Keratinocyte (primary cell): ENCODE measurements around the gene ANKRD33. TPM values are rescaled to one million over a fixed set of nuclear protein-coding genes. Genes with fewer than 3 reads are reported as not detected.

Experiments
- DNase-seq: peaks from one replicate; pipeline ENCODE4 v3.0.0-alpha.2; 2011; ENCODE audit warnings: low read depth, missing footprints, low spot score
- FAIRE-seq: peaks from 2 replicates; lab custom pipeline; 2011; peaks lifted over from hg19 to GRCh38; lab: Jason Lieb, UNC
- H2AFZ ChIP-seq: 2 replicates; pipeline ENCODE4 v1.6.0; 2012; ENCODE audit warnings: low read length, control low read depth, inconsistent platforms; ENCODE audit not compliant: control insufficient read depth
- H3K27ac ChIP-seq: 2 replicates; pipeline ENCODE4 v1.5.1; 2011; ENCODE audit warnings: low read length; ENCODE audit not compliant: control insufficient read depth, insufficient read depth
- H3K27me3 ChIP-seq: 3 replicates; pipeline ENCODE4 v1.6.0; 2011; ENCODE audit warnings: low read length; ENCODE audit not compliant: control insufficient read depth, insufficient read depth; ENCODE audit errors: extremely low read depth
- H3K36me3 ChIP-seq, 2 experiments: 2 replicates in 1 of 2; 3 replicates in 1 of 2; pipeline ENCODE4 v1.5.1; 2011; ENCODE audit warnings: low read length in 2 of 2, mild to moderate bottlenecking in 1 of 2; ENCODE audit not compliant: control insufficient read depth in 2 of 2, insufficient read depth in 2 of 2; ENCODE audit errors: extremely low read depth in 1 of 2
- H3K4me1 ChIP-seq: 3 replicates; pipeline ENCODE4 v1.5.1; 2011; ENCODE audit warnings: low read length; ENCODE audit not compliant: control insufficient read depth, insufficient read depth; ENCODE audit errors: extremely low read depth
- H3K4me2 ChIP-seq: 3 replicates; pipeline ENCODE4 v1.6.0; 2011; ENCODE audit warnings: low read depth, low read length; ENCODE audit not compliant: control insufficient read depth, insufficient read depth; ENCODE audit errors: extremely low read depth
- H3K4me3 ChIP-seq, 3 experiments: fragments of 200-600 bp in 1 of 3; sonication (generic) in 1 of 3; 2 replicates in 2 of 3; 3 replicates in 1 of 3; pipeline ENCODE4 v1.5.1; 2011 to 2016; ENCODE audit warnings: low read length in 3 of 3, mild to moderate bottlenecking in 3 of 3, control low read depth in 2 of 3, inconsistent platforms in 1 of 3, low read depth in 1 of 3, mixed read lengths in 1 of 3, mixed run types in 1 of 3, moderate library complexity in 1 of 3; ENCODE audit not compliant: control insufficient read depth in 2 of 3, insufficient read depth in 2 of 3; ENCODE audit errors: extremely low read depth in 1 of 3
- H3K79me2 ChIP-seq: 2 replicates; pipeline ENCODE4 v1.6.0; 2012; ENCODE audit warnings: low read length; ENCODE audit not compliant: control insufficient read depth, insufficient read depth
- H3K9ac ChIP-seq: 3 replicates; pipeline ENCODE4 v1.6.0; 2011; ENCODE audit warnings: low read length; ENCODE audit not compliant: control insufficient read depth, insufficient read depth; ENCODE audit errors: extremely low read depth
- H3K9me1 ChIP-seq: 3 replicates; pipeline ENCODE4 v1.6.0; 2011; ENCODE audit warnings: low read length; ENCODE audit not compliant: control insufficient read depth, insufficient read depth; ENCODE audit errors: extremely low read depth
- H3K9me3 ChIP-seq: 2 replicates; pipeline ENCODE4 v1.5.1; 2012; ENCODE audit warnings: low read depth, low read length; ENCODE audit not compliant: control insufficient read depth
- H4K20me1 ChIP-seq: 3 replicates; pipeline ENCODE4 v1.6.0; 2011; ENCODE audit warnings: low read length; ENCODE audit not compliant: control insufficient read depth, insufficient read depth; ENCODE audit errors: extremely low read depth
- EZH2 ChIP-seq: IDR thresholded peaks from one replicate; pipeline ENCODE4 v1.6.1; 2012; ENCODE audit warnings: inconsistent platforms, mild to moderate bottlenecking, low read length, moderate library complexity
- dilution Hi-C: fragments of 300-500 bp; cut with MboI; formaldehyde crosslinking; loops from one replicate; pipeline ENCODE4 v1.7.0; 2020; ENCODE audit warnings: low sequenced_read_pairs; ENCODE audit not compliant: extremely low pct_ligation_motif_present
- polyA plus RNA-seq, 5 experiments: library from polyadenylated mRNA; depleted of rRNA in 3 of 5; stranded (reverse) in 3 of 5; stranded (forward) in 1 of 5; unstranded in 1 of 5; fragments of >200 nt; gene quantifications; 1 replicate in 1 of 5; 2 replicates in 3 of 5; 3 replicates in 1 of 5; pipeline versions ENCODE4 v1.2.1 to v1.2.3, GENCODE V29; 2011 to 2012; ENCODE audit warnings: missing spikeins in 2 of 5, low read depth in 1 of 5, low replicate concordance in 1 of 5
- TF ChIP-seq, protein P1 (sequence below), 3 experiments: IDR thresholded peaks in 1 of 3; conservative IDR thresholded peaks in 1 of 3; optimal IDR thresholded peaks in 1 of 3; 2 replicates in 2 of 3; 3 replicates in 1 of 3; pipeline versions ENCODE3 to v1.5.1; 2011; ENCODE audit warnings: low read length in 3 of 3, mild to moderate bottlenecking in 3 of 3, moderate library complexity in 2 of 3, control low read depth in 1 of 3, inconsistent platforms in 1 of 3; ENCODE audit not compliant: insufficient read depth in 2 of 3; ENCODE audit errors: extremely low read depth in 1 of 3

The ANKRD33 gene
- polyA plus RNA-seq, 1 donor (not counting 4 experiments of a cell fraction or from before 2014, with no cell fraction given), result not detected

DNA sequence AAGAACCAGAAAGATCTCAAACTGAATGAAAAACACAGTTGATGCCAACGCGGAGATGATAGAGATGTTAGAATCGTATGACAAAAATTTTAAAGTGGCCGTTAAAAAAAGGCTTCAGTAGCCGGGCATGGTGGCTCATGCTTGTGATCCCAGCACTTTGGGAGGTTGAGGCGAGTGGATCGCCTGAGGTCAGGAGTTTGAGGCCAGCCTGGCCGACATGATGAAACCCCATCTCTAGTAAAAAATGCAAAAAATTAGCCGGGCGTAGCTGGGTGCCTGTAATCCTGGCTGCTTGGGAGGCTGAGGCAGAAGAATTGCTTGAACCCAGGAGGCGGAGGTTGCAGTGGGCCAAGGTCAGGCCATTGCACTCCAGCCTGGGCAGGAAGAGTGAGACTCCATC, 14.0 kb downstream of the ANKRD33 start:
- H3K4me3 ChIP-seq, result no peak overlapping the region
- no peaks in the 10 kb centered on the region for H4K20me1 ChIP-seq
- H3K9ac ChIP-seq, result no peak overlapping the region
- peaks cover 14% of the 10 kb centered on the region for H3K27me3 ChIP-seq
- DNase-seq (no peak), FAIRE-seq (no peak)
- TF ChIP-seq EZH2, result no peak
- TF ChIP-seq, protein P1, sequence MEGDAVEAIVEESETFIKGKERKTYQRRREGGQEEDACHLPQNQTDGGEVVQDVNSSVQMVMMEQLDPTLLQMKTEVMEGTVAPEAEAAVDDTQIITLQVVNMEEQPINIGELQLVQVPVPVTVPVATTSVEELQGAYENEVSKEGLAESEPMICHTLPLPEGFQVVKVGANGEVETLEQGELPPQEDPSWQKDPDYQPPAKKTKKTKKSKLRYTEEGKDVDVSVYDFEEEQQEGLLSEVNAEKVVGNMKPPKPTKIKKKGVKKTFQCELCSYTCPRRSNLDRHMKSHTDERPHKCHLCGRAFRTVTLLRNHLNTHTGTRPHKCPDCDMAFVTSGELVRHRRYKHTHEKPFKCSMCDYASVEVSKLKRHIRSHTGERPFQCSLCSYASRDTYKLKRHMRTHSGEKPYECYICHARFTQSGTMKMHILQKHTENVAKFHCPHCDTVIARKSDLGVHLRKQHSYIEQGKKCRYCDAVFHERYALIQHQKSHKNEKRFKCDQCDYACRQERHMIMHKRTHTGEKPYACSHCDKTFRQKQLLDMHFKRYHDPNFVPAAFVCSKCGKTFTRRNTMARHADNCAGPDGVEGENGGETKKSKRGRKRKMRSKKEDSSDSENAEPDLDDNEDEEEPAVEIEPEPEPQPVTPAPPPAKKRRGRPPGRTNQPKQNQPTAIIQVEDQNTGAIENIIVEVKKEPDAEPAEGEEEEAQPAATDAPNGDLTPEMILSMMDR (optimal IDR thresholded peaks at IDR 0.05 in 1 of 3, IDR thresholded peaks at IDR 0.05 in 1 of 3, conservative IDR thresholded peaks at IDR 0.05 in 1 of 3; ENCODE audit: extremely low read depth in 1 of 3, insufficient read depth in 2 of 3, low read length in 3 of 3), result no peak
- H3K79me2 ChIP-seq, result no peaks in the 10 kb centered on the region
- H2AFZ ChIP-seq, result no peak overlapping the region
- dilution Hi-C loops, result no loop called here
- no peaks in the 10 kb centered on the region for H3K9me1 ChIP-seq
- H3K4me2 ChIP-seq, result no peak overlapping the region
- peaks cover 8% of the 10 kb centered on the region for H3K4me1 ChIP-seq
- H3K27ac ChIP-seq, result no peak overlapping the region
- H3K9me3 ChIP-seq, result no peaks in the 10 kb centered on the region
- H3K36me3 ChIP-seq, result no peaks in the 10 kb centered on the region

DNA sequence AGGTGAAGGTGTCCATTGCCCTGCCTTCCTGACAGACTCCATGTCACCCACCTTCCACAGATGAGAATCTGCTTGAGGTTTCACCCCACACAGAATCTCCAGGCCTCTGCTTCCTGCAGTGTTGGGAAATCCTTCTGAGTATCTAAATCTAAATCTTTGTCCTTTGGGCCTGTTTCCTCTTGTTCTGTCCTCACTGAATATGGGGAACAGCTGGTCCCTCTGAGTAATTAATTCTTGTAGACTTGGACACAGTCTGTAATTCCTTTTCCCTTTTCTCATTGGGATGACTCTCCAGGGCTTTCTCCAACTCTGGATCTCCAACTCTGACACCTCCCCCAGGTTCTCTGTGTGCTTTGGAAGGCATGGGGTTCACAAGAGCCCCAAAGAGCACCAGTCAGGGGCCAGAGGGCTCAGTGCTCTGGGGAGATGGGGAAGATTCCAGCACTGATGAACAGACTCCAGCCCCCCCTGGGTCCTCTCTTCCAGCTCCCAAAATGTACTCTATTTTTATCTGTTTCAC, 17.1 kb downstream of the ANKRD33 start:
- Histone ChIP-seq H4K20me1 (no peaks in the 10 kb centered on the region), H3K27ac (no peak overlapping the region), H3K4me3 (no peak overlapping the region), H3K27me3 (peaks cover 34% of the 10 kb centered on the region), H3K36me3 (no peaks in the 10 kb centered on the region), H3K9me3 (no peaks in the 10 kb centered on the region), H3K9ac (no peak overlapping the region), H2AFZ (no peak overlapping the region), H3K79me2 (no peaks in the 10 kb centered on the region), H3K9me1 (no peaks in the 10 kb centered on the region), H3K4me1 (peaks cover 8% of the 10 kb centered on the region), H3K4me2 (no peak overlapping the region)
- TF ChIP-seq EZH2, result no peak
- TF ChIP-seq, protein P1 (optimal IDR thresholded peaks at IDR 0.05 in 1 of 3, IDR thresholded peaks at IDR 0.05 in 1 of 3, conservative IDR thresholded peaks at IDR 0.05 in 1 of 3; ENCODE audit: extremely low read depth in 1 of 3, insufficient read depth in 2 of 3, low read length in 3 of 3), result no peak
- FAIRE-seq (no peak), DNase-seq (no peak)
- dilution Hi-C loops, result no loop called here
